PC-3 (cell line): ENCODE results near the gene HERPUD1. TPM values are rescaled to one million over a fixed set of nuclear protein-coding genes. Genes with fewer than 3 reads are reported as not detected.

ENCODE experiments used
- ATAC-seq: fragments of 200-7000 bp; cut with Tn5 transposase; 2 replicates; pipeline ENCODE4 v1.9.1; 2020; ENCODE audit warnings: mild to moderate bottlenecking, moderate library complexity
- BruUV-seq: library from RNA; stranded (reverse); fragments of 400-500 nt; replicated peaks from 2 replicates; lab custom pipeline; 2021; lab: Mats Ljungman, UMichigan
- CTCF ChIA-PET: fragments of 300-600 bp; sonication (Branson Sonifier 250); formaldehyde crosslinking; loops from one replicate; lab custom pipeline; 2022; ENCODE audit warnings: antibody characterized with exemption; lab: Charles Lee
- POLR2A ChIA-PET: fragments of 300-600 bp; sonication (Branson Sonifier 250); formaldehyde crosslinking; loops from one replicate; lab custom pipeline; 2022; ENCODE audit warnings: antibody characterized with exemption; ENCODE audit not compliant: unreplicated experiment; lab: Charles Lee
- DNase-seq: peaks from one replicate; pipeline ENCODE4 v3.0.0-alpha.2; 2015
- H2AFZ ChIP-seq: fragments of 300-600 bp; sonication (generic); 2 replicates; pipeline ENCODE4 v1.6.0; 2016; ENCODE audit warnings: antibody characterized with exemption, low read length
- H3F3A ChIP-seq: fragments of 300-600 bp; sonication (generic); one replicate; pipeline ENCODE4 v1.6.0; 2017; ENCODE audit warnings: antibody characterized with exemption, low read length, control low read depth, mild to moderate bottlenecking; ENCODE audit not compliant: unreplicated experiment
- H3K27ac ChIP-seq: fragments of 300-600 bp; sonication (generic); 2 replicates; pipeline ENCODE4 v1.5.1; 2016; ENCODE audit warnings: mild to moderate bottlenecking, low read length
- H3K27me3 ChIP-seq: fragments of 300-600 bp; sonication (generic); 2 replicates; pipeline ENCODE4 v1.6.1; 2016; ENCODE audit warnings: low read length, mixed read lengths
- H3K36me3 ChIP-seq: fragments of 300-600 bp; sonication (generic); 2 replicates; pipeline ENCODE4 v1.6.1; 2016; ENCODE audit warnings: low read depth, mixed run types, low read length, mixed read lengths
- H3K4me1 ChIP-seq: fragments of 300-600 bp; sonication (generic); 2 replicates; pipeline ENCODE4 v1.5.1; 2016; ENCODE audit warnings: low read length; ENCODE audit not compliant: insufficient read depth
- H3K4me2 ChIP-seq: fragments of 300-600 bp; sonication (generic); 2 replicates; pipeline ENCODE4 v1.6.0; 2016; ENCODE audit warnings: low read length
- H3K4me3 ChIP-seq: fragments of 300-600 bp; sonication (generic); 2 replicates; pipeline ENCODE4 v1.5.1; 2016; ENCODE audit warnings: mild to moderate bottlenecking, low read length, mixed read lengths
- H3K79me2 ChIP-seq: fragments of 300-600 bp; sonication (generic); 2 replicates; pipeline ENCODE4 v1.6.1; 2017; ENCODE audit warnings: low read length, mixed read lengths
- H3K9ac ChIP-seq: fragments of 300-600 bp; sonication (generic); 2 replicates; pipeline ENCODE4 v1.6.0; 2016; ENCODE audit warnings: mild to moderate bottlenecking, low read length
- H3K9me2 ChIP-seq: fragments of 300-600 bp; sonication (generic); replicated peaks from 2 replicates; pipeline ENCODE4 v1.6.1; 2016; ENCODE audit warnings: mixed run types, low read length, mixed read lengths
- H3K9me3 ChIP-seq: fragments of 300-600 bp; sonication (generic); 2 replicates; pipeline ENCODE4 v1.6.1; 2016; ENCODE audit warnings: low read length, mixed read lengths
- H4K20me1 ChIP-seq: fragments of 300-600 bp; sonication (generic); 2 replicates; pipeline ENCODE4 v1.6.1; 2016; ENCODE audit warnings: low read length, mixed read lengths
- EZH2 ChIP-seq: fragments of 300-600 bp; sonication (generic); IDR thresholded peaks from one replicate; pipeline ENCODE4 v1.6.1; 2017; ENCODE audit warnings: antibody characterized with exemption, mild to moderate bottlenecking, low read length; ENCODE audit not compliant: unreplicated experiment
- EZH2phosphoT487 ChIP-seq: fragments of 300-600 bp; sonication (generic); IDR thresholded peaks from 2 replicates; pipeline ENCODE4 v1.6.1; 2018; ENCODE audit warnings: mild to moderate bottlenecking, antibody characterized with exemption, low read length, borderline replicate concordance
- intact Hi-C: fragments of 100-400 bp; cut with micrococcal nuclease; formaldehyde crosslinking; loops from 2 replicates; pipeline ENCODE4 v1.9.0; 2023
- total RNA-seq: library from RNA; depleted of rRNA; stranded (reverse); fragments of >200 nt; gene quantifications from 2 replicates; pipeline ENCODE4 v1.2.3, GENCODE V29; 2014
- TF ChIP-seq, protein P1 (sequence below): fragments of 300-600 bp; sonication (generic); conservative IDR thresholded peaks from 2 replicates; pipeline ENCODE4 v1.5.1; 2017; ENCODE audit warnings: antibody characterized with exemption, low read depth, mild to moderate bottlenecking, low read length

HERPUD1 gene
- total RNA-seq, 1 experiment from 2014 or later = 54.9 TPM

DNA sequence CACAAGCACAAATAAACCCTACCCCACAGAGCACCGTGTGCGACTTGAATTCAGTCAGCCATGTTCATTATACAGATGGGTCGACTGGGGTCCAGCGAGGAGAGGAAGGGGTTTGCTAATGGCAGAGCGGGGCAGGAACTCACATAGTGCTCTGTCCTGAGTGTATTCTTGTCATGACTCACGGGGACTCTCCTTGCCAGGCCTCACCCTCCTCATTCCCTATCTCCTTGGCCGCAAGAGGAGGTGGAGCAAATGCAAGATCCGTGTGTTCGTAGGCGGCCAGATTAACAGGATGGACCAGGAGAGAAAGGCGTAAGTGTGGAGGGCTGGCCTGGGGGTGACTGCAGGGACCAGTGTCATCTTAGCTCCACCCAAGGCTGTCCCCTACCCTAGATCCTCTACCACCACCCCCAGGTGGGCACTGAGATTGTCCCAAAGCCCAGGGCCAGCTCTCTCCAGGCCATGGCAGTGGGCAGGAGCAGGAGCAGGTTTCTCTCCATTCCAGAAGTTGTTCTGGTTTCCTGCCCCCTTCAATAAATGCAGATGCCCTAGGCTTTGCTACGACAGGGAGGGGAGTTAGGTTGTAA lies 37.5 kb upstream of the HERPUD1 start:
- intact Hi-C loops = no loop called here
- Histone ChIP-seq H3K9me3 (no peaks in the 10 kb centered on the region), H4K20me1 (no peaks in the 10 kb centered on the region), H3K36me3 (no peaks in the 10 kb centered on the region), H3K4me3 (no peak overlapping the region), H3K4me1 (no peaks in the 10 kb centered on the region), H3K4me2 (no peak overlapping the region), H2AFZ (no peak overlapping the region), H3K9me2 (no peaks in the 10 kb centered on the region), H3K79me2 (no peaks in the 10 kb centered on the region), H3K27ac (no peak overlapping the region), H3K9ac (no peak overlapping the region), H3K27me3 (no peaks in the 10 kb centered on the region), H3F3A (no peaks in the 10 kb centered on the region)
- CTCF ChIA-PET = no interaction called here
- TF ChIP-seq EZH2 (no peak), EZH2phosphoT487 (no peak)
- TF ChIP-seq, protein P1, sequence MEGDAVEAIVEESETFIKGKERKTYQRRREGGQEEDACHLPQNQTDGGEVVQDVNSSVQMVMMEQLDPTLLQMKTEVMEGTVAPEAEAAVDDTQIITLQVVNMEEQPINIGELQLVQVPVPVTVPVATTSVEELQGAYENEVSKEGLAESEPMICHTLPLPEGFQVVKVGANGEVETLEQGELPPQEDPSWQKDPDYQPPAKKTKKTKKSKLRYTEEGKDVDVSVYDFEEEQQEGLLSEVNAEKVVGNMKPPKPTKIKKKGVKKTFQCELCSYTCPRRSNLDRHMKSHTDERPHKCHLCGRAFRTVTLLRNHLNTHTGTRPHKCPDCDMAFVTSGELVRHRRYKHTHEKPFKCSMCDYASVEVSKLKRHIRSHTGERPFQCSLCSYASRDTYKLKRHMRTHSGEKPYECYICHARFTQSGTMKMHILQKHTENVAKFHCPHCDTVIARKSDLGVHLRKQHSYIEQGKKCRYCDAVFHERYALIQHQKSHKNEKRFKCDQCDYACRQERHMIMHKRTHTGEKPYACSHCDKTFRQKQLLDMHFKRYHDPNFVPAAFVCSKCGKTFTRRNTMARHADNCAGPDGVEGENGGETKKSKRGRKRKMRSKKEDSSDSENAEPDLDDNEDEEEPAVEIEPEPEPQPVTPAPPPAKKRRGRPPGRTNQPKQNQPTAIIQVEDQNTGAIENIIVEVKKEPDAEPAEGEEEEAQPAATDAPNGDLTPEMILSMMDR = no peak
- DNase-seq (no peak), ATAC-seq (no peak)
- BruUV-seq = no TSS peak
- POLR2A ChIA-PET = no interaction called here

DNA sequence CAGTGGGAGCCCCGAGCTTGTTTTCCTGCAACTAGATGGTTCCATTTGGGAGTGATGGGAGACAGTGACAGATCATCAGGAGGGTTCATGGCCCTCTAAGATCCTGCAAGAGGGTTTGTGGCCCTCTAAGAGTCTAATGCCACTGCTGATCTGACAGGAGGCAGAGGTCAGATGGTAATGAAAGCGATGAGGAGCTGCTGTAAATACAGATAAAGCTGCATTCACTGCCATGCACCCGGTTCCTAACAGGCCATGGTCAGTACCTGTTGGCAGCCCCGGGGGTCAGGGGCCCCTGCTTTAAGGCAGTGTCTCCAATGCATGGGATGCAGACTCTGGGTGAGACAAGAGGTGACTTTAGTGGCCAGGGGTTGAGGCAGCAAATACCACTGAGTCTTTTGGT lies 36.1 kb upstream of the HERPUD1 start:
- H3K9ac ChIP-seq = no peak overlapping the region
- no peak overlapping the region for H2AFZ ChIP-seq
- H3K36me3 ChIP-seq = no peaks in the 10 kb centered on the region
- intact Hi-C loops = no loop called here
- no peaks in the 10 kb centered on the region for H3K4me1 ChIP-seq
- H3K4me3 ChIP-seq = no peak overlapping the region
- ChIA-PET CTCF (no interaction called here), POLR2A (no interaction called here)
- no peak overlapping the region for H3K4me2 ChIP-seq
- no peaks in the 10 kb centered on the region for H3K27me3 ChIP-seq
- H3K27ac ChIP-seq = no peak overlapping the region
- ATAC-seq (no peak), DNase-seq (no peak)
- BruUV-seq = no TSS peak
- no peaks in the 10 kb centered on the region for H3K79me2 ChIP-seq
- no peaks in the 10 kb centered on the region for H3F3A ChIP-seq
- H4K20me1 ChIP-seq = no peaks in the 10 kb centered on the region
- TF ChIP-seq, protein P1 = no peak
- no peaks in the 10 kb centered on the region for H3K9me3 ChIP-seq
- no peaks in the 10 kb centered on the region for H3K9me2 ChIP-seq

DNA sequence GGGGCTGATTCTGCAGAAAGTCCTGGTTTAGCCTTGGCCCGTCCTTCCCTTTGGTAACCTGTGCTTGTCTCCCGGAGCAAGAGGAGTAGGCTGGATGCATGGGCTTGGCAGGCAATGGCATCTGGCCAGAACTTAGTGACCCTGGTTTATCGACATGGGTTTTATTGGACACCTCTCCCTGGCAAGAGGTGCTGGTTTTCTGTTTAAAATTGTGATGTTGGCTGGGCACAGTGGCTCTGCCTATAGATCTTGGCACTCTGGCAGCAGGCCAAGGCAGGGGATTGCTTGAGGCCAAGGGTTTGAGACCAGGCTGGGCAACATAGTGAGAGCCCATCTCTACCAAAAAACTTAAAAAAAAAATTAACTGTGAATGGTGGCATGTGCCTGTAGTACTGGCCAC lies 35.7 kb upstream of the HERPUD1 start:
- no peak for ATAC-seq
- BruUV-seq = no TSS peak
- DNase-seq = no peak
- Histone ChIP-seq H2AFZ (no peak overlapping the region), H3K9me3 (no peaks in the 10 kb centered on the region), H3K4me2 (no peak overlapping the region), H3K9ac (no peak overlapping the region), H3K4me1 (no peaks in the 10 kb centered on the region), H3F3A (no peaks in the 10 kb centered on the region), H3K27ac (no peak overlapping the region), H4K20me1 (no peaks in the 10 kb centered on the region), H3K79me2 (no peaks in the 10 kb centered on the region), H3K36me3 (no peaks in the 10 kb centered on the region), H3K27me3 (no peaks in the 10 kb centered on the region), H3K9me2 (no peaks in the 10 kb centered on the region), H3K4me3 (no peak overlapping the region)
- ChIA-PET POLR2A (no interaction called here), CTCF (no interaction called here)
- intact Hi-C loops = no loop called here
- TF ChIP-seq EZH2phosphoT487 (no peak), EZH2 (no peak)
- TF ChIP-seq, protein P1 = no peak
